Fibroblast of lung (primary cell): Measurements from ENCODE around the gene PSKH1.

Experiments
- EZH2 ChIP-seq: IDR thresholded peaks from 2 replicates; pipeline ENCODE4 v1.5.1; 2012; ENCODE audit warnings: low read length, control low read depth, mild to moderate bottlenecking; ENCODE audit errors: missing control alignments
- TF ChIP-seq, protein P1 (sequence below), 2 donors: IDR thresholded peaks in 1 of 2; conservative IDR thresholded peaks in 1 of 2; 1 replicate in 1 of 2; 2 replicates in 1 of 2; pipeline ENCODE4 v1.5.1; 2011 to 2012; ENCODE audit warnings: low read length in 2 of 2, control low read depth in 1 of 2, inconsistent platforms in 1 of 2, low read depth in 1 of 2, mild to moderate bottlenecking in 1 of 2

DNA sequence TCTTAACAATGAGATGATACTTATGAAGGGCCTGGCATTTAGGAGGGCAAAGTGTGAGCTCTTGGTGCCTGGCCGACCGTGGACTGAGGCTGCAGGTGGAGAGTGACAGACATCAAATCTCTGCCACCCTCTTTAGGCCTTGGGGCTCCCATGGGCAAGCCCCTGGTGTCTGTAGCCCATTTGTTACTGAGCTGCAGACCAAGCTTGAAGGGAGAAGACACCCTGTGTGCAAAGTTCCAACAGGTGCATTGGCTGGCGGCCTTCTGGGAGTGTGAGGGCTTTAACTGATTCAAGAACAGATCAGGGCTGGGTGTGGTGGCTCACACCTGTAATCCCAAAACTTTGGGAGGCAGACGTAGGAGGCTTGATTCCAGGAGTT is 39.4 kb downstream of the PSKH1 start:
- TF ChIP-seq, protein P1, sequence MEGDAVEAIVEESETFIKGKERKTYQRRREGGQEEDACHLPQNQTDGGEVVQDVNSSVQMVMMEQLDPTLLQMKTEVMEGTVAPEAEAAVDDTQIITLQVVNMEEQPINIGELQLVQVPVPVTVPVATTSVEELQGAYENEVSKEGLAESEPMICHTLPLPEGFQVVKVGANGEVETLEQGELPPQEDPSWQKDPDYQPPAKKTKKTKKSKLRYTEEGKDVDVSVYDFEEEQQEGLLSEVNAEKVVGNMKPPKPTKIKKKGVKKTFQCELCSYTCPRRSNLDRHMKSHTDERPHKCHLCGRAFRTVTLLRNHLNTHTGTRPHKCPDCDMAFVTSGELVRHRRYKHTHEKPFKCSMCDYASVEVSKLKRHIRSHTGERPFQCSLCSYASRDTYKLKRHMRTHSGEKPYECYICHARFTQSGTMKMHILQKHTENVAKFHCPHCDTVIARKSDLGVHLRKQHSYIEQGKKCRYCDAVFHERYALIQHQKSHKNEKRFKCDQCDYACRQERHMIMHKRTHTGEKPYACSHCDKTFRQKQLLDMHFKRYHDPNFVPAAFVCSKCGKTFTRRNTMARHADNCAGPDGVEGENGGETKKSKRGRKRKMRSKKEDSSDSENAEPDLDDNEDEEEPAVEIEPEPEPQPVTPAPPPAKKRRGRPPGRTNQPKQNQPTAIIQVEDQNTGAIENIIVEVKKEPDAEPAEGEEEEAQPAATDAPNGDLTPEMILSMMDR (conservative IDR thresholded peaks at IDR 0.05 in 1 of 2, IDR thresholded peaks at IDR 0.05 in 1 of 2; ENCODE audit: low read depth in 1 of 2, low read length in 2 of 2): no peak
- no peak for TF ChIP-seq EZH2
